LNCaP clone FGC (cell line): ENCODE results near the gene TPP2.

Experiments
- DNase-seq: peaks from one replicate; pipeline ENCODE4 v3.0.0-alpha.2; 2011; ENCODE audit warnings: low read depth
- H3K4me3 ChIP-seq: 2 replicates; pipeline ENCODE4 v1.5.1; 2011; ENCODE audit warnings: mild to moderate bottlenecking, low read depth, low read length, control low read depth
- CTCF ChIP-seq: IDR thresholded peaks from 2 replicates; pipeline ENCODE4 v1.5.1; 2012; ENCODE audit warnings: mild to moderate bottlenecking; ENCODE audit not compliant: control insufficient read depth, insufficient read depth; ENCODE audit errors: extremely low read depth

Gene TPP2

GRCh38 chr13:102591988-102592781 is 4.6 kb upstream of the TPP2 start:
- TF ChIP-seq CTCF = peak; percentile 75
- peak overlapping the region; percentile 62 for H3K4me3 ChIP-seq
- no peak for DNase-seq

GRCh38 chr13:102593466-102593865 is 3.3 kb upstream of the TPP2 start:
- no peak overlapping the region for H3K4me3 ChIP-seq
- no peak for TF ChIP-seq CTCF

GRCh38 chr13:102597029-102597961 is 509 bp downstream of the TPP2 start:
- TF ChIP-seq CTCF = no peak
- peak overlapping the region; percentile 77 for H3K4me3 ChIP-seq
- DNase-seq = no peak

More at GRCh38 chr13:102593466-102593865, 3.3 kb upstream of the TPP2 start:
- no peak for DNase-seq

- DNase-seq = no peak
- H3K4me3 ChIP-seq = peak overlapping the region; percentile 77
- TF ChIP-seq CTCF = no peak
These were observed 1.3 kb downstream of the TPP2 start for GRCh38 chr13:102598061-102598460.

- no peak for TF ChIP-seq CTCF
- H3K4me3 ChIP-seq = no peak overlapping the region
- no peak for DNase-seq
These were observed 2.7 kb downstream of the TPP2 start for GRCh38 chr13:102599426-102600012.

- no peak for DNase-seq
- no peak overlapping the region for H3K4me3 ChIP-seq
These were observed 9.9 kb downstream of the TPP2 start for GRCh38 chr13:102606537-102607309.

More at GRCh38 chr13:102606537-102607309, 9.9 kb downstream of the TPP2 start:
- TF ChIP-seq CTCF = no peak
